ENCODE measurements around the gene ZFP64.

DNA sequence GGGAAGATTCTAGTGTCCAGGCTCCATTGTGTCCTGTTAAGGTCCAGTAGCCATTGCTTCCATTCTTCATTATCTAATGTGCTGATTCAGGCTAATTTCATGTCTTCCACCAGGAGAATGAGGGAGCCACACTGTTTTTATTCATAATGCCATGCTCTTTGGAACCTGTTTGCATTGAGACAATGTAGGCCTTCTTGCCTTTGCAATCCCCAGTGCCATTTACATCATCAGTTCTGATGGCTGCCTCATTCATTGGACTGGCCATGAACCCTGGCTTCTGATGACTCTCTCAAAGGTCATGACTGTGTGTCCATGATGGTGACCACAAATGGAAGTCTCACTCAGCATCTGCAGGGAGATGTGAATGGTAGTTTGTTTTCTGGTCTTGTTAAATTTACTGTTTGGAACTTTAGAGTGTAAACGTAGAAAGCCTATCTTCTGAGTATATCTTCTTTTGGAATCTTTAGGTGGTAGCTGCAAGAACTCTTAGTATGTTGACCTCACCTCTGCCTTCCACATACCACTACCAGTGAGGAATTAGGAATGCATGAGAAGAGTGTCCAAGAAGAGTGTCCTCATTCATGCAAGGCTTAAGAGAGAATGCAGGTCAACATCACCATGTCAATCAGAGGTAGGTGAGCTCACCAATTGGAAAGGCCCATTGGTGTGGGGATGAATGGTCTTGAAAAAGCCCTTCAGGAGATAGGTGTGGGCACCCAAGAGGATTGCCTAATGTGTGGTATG, 42.9 kb upstream of the ZFP64 start:
- TF ChIP-seq, protein P1, sequence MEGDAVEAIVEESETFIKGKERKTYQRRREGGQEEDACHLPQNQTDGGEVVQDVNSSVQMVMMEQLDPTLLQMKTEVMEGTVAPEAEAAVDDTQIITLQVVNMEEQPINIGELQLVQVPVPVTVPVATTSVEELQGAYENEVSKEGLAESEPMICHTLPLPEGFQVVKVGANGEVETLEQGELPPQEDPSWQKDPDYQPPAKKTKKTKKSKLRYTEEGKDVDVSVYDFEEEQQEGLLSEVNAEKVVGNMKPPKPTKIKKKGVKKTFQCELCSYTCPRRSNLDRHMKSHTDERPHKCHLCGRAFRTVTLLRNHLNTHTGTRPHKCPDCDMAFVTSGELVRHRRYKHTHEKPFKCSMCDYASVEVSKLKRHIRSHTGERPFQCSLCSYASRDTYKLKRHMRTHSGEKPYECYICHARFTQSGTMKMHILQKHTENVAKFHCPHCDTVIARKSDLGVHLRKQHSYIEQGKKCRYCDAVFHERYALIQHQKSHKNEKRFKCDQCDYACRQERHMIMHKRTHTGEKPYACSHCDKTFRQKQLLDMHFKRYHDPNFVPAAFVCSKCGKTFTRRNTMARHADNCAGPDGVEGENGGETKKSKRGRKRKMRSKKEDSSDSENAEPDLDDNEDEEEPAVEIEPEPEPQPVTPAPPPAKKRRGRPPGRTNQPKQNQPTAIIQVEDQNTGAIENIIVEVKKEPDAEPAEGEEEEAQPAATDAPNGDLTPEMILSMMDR (IDR thresholded peaks at IDR 0.05 in 2 of 3, conservative IDR thresholded peaks at IDR 0.05 in 1 of 3; ENCODE audit: borderline replicate concordance in 1 of 3, insufficient read depth in 1 of 3, low read depth in 2 of 3, low read length in 2 of 3), result no peak
- TF ChIP-seq YY1 (IDR thresholded peaks at IDR 0.05; ENCODE audit: extremely low read depth, insufficient replicate concordance, low read depth, low read length) (no peak), POLR2A (IDR thresholded peaks at IDR 0.05; ENCODE audit: borderline replicate concordance, extremely low read depth, insufficient read depth, insufficient read length) (no peak), POLR2AphosphoS5 (IDR thresholded peaks at IDR 0.05; ENCODE audit: low read depth, low read length) (no peak), EZH2 (IDR thresholded peaks at IDR 0.05) (no peak), CEBPB (IDR thresholded peaks at IDR 0.05; ENCODE audit: low read depth) (no peak), ZFX (IDR thresholded peaks at IDR 0.05) (no peak), EZH2phosphoT487 (IDR thresholded peaks at IDR 0.05; ENCODE audit: borderline replicate concordance) (no peak), RAD21 (IDR thresholded peaks at IDR 0.05; ENCODE audit: low read depth) (no peak), JUND (IDR thresholded peaks at IDR 0.05) (no peak)
- TF ChIP-seq, protein P2, sequence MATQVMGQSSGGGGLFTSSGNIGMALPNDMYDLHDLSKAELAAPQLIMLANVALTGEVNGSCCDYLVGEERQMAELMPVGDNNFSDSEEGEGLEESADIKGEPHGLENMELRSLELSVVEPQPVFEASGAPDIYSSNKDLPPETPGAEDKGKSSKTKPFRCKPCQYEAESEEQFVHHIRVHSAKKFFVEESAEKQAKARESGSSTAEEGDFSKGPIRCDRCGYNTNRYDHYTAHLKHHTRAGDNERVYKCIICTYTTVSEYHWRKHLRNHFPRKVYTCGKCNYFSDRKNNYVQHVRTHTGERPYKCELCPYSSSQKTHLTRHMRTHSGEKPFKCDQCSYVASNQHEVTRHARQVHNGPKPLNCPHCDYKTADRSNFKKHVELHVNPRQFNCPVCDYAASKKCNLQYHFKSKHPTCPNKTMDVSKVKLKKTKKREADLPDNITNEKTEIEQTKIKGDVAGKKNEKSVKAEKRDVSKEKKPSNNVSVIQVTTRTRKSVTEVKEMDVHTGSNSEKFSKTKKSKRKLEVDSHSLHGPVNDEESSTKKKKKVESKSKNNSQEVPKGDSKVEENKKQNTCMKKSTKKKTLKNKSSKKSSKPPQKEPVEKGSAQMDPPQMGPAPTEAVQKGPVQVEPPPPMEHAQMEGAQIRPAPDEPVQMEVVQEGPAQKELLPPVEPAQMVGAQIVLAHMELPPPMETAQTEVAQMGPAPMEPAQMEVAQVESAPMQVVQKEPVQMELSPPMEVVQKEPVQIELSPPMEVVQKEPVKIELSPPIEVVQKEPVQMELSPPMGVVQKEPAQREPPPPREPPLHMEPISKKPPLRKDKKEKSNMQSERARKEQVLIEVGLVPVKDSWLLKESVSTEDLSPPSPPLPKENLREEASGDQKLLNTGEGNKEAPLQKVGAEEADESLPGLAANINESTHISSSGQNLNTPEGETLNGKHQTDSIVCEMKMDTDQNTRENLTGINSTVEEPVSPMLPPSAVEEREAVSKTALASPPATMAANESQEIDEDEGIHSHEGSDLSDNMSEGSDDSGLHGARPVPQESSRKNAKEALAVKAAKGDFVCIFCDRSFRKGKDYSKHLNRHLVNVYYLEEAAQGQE (IDR thresholded peaks at IDR 0.05; ENCODE audit: low read depth), result no peak
- TF ChIP-seq, protein P3, sequence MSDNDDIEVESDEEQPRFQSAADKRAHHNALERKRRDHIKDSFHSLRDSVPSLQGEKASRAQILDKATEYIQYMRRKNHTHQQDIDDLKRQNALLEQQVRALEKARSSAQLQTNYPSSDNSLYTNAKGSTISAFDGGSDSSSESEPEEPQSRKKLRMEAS (IDR thresholded peaks at IDR 0.05), result no peak

Measured in HCT116 (cell line).